Umbilical cord (tissue), 2 donors: ENCODE data around the gene PTPRR. TPM values are rescaled to one million over a fixed set of nuclear protein-coding genes. Genes with fewer than 3 reads are reported as not detected.
A peak's percentile ranks its signal among the peaks of the same experiment; 100 is the strongest.

ENCODE experiments used
- DNase-seq: peaks from one replicate; pipeline ENCODE4 v3.0.0-alpha.2; 2015; ENCODE audit warnings: low spot score
- total RNA-seq: library from RNA; depleted of rRNA; stranded (reverse); fragments of >200 nt; gene quantifications from one replicate; pipeline ENCODE4 v1.2.3, GENCODE V29; 2014; ENCODE audit warnings: low replicate concordance; ENCODE audit not compliant: insufficient read depth

The PTPRR gene
- total RNA-seq, 1 donor from 2014 or later = 17.3 TPM

- DNase-seq = no peak
Measured at GRCh38 chr12:70698345-70698744, 222.2 kb downstream of the PTPRR start.

DNA sequence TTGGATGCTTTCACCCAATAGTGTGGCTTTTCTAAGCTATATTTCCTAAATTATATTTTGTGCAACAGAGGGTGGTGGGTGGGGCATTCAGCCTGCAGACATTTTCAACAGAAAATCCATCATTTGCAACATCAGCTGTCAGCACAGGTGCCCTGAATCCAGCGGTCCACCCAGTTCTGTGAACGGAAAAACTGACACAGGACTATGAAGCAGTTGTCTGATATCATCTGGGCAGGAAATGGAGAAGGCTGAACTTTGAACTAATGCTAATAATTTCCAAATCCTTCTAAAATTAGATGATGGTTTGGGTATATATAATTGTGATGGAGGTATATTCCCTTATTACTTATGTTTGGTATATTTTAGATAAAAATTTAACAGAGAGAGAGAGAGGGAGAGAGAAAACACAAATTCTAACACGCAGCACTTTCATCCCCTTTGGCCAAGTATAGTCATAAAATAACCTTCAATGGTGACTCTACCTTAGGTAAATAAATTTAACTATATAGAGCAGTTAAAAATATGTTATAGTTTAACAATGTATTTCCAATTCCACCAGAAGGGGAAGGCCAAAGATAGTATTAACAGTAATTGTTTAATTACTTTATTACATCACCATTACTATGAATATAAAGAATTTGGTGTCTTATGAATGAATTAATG lies 225.0 kb downstream of the PTPRR start:
- DNase-seq = no peak

GRCh38 chr12:70692681-70693288 lies 227.8 kb downstream of the PTPRR start:
- DNase-seq = peak; percentile 44

- peak; percentile 94 for DNase-seq
Measured at GRCh38 chr12:70691018-70691672, 229.4 kb downstream of the PTPRR start.

GRCh38 chr12:70686907-70687306 lies 233.6 kb downstream of the PTPRR start:
- DNase-seq = no peak

DNA sequence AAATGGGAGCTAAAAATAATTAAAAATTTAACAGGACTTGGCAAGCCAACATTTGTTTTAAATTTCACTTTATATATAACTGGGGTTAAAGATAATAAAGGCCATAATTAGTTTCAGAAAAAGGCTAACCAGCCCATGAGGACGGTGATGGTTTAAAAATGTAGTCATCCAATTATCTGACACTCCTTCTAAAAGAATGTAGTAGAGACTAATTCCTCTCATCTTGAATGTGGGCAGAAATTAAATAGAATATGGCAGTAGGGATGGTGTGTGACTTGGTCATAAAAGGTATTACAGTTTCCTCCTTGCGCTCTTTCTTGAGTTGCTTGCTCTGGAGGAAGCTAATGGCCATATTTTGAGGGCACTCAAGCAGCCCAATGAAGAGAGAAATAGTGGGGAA lies 234.2 kb downstream of the PTPRR start:
- no peak for DNase-seq

DNA sequence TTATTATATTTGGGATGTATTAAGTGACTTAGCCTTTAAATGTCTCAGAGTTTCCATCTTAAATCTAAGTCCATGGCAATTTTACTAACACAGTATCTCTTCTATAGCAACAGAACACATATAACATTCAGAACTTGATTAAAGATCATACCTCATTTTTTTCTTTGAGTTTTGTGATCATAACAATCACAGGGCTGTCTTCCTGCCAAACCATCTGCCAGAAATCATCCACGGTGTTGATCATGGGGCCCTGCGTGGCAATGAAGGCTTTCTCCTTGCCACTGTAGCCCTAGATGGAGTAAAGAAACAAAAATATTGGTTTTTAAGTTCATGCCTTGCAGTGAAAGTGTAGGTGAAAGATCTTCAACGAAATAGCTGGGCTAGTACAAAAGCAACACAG lies 236.6 kb downstream of the PTPRR start:
- no peak for DNase-seq

- no peak for DNase-seq
Measured at GRCh38 chr12:70671698-70672097, 248.8 kb downstream of the PTPRR start.

DNA sequence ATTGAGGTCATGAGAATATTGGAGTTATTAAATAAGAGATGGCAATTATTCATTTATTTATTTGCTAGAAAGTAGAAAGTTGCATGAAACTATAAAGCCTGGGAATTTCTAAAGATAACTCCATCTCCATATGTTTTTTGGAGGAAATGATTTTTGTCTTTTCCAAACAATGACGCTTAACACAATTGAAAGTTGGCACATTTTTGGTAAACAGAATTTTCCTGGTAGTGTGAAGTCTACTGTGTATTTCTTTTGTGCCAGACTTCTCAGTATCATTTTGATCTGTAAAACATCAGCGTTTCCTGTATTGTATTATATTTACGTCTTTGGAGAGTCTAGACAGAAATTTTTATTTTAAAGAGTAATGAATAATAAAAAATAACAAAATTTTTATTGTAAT lies 249.6 kb downstream of the PTPRR start:
- DNase-seq = no peak

DNA sequence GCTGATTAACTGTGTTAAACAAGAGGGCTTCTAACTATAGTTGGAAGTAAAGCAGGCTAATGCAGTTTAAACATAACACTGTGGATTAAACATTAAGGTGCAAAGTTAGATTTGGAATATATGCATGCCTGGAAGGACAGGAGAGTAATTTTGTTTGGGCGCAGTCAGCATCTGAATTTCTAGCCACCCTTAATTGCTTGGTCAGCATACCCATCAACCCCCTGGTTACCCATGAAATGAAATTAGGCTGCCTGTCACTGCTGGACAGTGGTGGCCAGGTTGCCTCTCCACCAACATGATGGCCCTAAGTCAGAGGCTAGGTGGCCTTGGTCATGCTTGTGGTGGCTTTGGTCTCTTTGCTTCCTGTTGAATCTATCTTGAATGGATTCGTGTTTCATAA lies 253.3 kb downstream of the PTPRR start:
- no peak for DNase-seq

- DNase-seq = no peak
Measured at GRCh38 chr12:70666364-70666763, 254.2 kb downstream of the PTPRR start.

- no peak for DNase-seq
Measured at GRCh38 chr12:70664465-70664881, 256.1 kb downstream of the PTPRR start.

DNA sequence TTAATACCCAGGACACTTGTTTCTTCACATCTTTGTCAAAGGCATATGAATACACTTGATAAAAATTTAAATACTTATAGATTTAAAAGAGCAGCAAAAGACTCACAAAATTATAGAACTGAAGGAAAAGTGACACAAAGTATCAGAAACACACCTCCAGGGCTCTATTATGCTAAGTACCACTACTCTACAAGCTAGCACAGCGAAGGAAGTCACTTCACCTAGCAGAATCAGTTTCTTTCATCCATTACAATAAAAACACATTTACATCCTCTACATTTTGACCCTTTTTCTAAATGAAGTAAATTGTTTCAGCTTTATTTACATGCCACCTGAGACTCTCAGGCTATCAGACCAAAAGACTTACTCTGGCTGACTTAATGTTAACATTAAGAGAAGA lies 256.7 kb downstream of the PTPRR start:
- no peak for DNase-seq

DNA sequence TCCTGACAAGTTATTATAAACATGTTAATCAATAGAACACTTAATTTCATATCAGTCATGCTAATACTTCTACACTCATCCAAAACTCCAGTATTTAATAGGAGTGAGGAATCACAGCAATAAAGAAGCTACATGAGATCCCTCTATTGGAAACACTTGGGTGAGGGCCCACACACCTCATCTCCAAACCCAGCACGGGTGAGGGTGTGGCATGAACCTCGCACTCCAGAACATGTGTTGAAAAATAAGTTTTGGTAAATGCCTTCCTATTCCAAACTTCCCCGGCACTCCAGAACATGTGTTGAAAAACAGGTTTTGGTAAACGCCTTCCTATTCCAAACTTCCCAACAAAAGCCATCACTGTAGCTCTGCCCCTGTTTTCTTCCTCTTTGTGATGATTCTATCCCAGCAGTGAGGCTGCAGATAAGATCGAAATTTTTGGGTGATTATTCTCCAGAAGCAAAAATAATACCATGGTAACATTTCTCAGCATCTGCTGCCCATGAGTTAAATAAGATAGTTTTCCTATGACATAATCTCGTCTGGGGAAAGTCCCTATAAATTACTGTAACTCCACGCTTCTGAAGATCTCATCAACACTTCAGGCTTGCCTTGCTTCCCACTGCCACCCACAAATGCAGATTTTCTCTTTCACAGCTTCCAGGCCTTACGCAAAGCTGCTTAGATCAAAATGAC lies 258.9 kb downstream of the PTPRR start:
- peak; percentile 56 for DNase-seq

GRCh38 chr12:70660620-70661219 lies 259.8 kb downstream of the PTPRR start:
- peak; percentile 28 for DNase-seq

GRCh38 chr12:70660002-70660604 lies 260.4 kb downstream of the PTPRR start:
- no peak for DNase-seq

DNA sequence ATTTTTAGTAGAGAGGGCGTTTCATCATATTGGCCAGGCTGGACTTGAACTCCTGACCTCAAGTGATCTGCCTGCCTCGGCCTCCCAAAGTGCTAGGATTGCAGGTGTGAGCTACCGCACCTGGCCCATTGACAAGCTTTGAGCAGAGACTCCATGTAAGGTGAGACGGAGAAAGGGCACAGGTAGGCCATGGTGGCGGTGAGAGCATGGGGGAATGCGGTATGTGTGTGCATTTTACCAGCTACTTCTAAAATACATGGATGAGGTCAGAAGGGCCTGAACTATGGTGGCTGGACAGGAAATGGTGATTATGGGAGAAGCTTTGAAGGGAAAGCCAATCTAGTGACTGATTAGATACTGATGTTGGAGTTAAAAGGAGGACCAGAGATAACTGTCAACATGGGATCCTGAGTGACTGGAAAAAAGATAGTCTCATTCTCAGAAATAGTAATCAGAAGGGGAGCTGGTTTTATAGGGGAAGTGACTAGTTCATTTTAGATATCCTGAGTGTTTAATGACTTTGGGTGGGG lies 261.4 kb downstream of the PTPRR start:
- no peak for DNase-seq

DNA sequence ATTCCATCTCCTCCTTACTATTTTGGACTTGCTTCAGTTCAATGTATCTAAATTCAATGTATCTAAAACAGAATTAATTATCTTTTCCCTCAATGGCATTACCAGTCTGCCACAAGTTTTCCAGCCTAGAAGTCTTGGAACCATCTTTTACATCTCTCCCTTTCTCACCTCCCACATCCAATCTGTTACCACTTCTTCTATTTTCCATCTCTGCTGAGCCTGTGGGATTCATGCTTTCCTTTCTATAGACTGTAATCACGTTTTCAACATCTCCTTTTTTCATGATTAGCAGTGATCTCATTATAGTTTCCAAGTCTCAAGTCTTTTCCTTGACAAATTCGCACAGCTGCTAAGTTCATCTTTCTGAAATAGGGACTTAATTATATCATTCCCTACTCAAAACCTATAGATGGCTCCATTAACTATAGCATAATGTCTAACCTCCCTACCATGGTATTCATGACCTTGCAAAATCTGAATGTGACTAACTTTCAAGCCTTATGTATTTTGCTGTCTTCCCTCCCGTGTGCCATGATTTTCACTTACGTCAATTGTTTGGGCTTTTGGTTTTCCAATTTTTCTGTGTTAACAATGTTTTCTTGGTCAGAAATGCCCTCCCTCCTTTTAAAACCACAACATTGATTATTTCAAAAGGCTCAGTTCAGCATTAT lies 262.8 kb downstream of the PTPRR start:
- no peak for DNase-seq

GRCh38 chr12:70652451-70652850 lies 268.1 kb downstream of the PTPRR start:
- DNase-seq = no peak

GRCh38 chr12:70648831-70649230 lies 271.7 kb downstream of the PTPRR start:
- DNase-seq = peak; percentile 37

DNA sequence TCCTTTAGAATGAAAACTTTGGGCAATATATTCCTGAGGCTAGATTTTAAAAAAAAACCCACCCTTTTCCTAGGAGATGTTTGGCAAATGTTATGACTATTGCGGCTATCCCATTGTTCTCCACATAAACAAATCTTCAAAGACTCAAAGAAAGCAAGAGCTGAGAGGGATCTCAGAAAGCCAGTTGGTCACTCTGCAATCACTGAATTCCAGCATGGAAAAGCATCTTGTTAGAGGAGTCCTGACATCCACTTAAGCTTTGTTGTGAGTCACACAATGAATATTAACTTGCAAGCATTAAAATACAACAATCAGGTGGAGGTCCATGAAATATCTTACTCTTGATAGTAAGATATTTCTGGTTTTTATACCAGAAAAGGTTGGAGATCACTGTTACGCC lies 272.3 kb downstream of the PTPRR start:
- no peak for DNase-seq
